HG03064 (cell line): ENCODE data around the gene CLIC6.
"Not testable (repeated sequence)": the region's sequence is repeated elsewhere in the genome, so short reads cannot be mapped to it uniquely, and the experiment has no call there.

ENCODE experiments used
- ATAC-seq: cut with Tn5 transposase; IDR thresholded peaks from one replicate; pipeline ENCODE4 v1.9.1; 2021; ENCODE audit warnings: low read depth; ENCODE audit not compliant: unreplicated experiment

The CLIC6 gene

DNA sequence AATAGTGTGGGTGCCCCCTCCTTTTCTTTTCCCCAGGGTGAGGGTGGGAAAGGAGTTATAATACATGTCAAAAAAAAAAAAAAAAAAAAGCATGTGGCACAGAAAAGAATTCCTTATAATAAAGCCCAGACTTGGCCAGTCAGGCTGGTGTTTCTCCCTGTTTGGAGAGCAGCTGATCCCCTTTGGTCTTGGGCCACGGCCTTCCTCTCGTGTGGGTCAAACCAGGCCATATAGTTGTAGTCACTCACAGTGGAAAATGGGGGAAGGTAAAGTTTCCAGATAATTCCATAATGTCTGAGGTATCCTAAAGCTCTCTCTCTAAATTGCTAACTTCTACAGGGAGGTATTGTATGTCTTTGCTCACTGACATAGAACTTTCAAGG is 22.0 kb downstream of the CLIC6 start:
- no peak for ATAC-seq

GRCh38 chr21:34691390-34692032 is 22.7 kb downstream of the CLIC6 start:
- no peak for ATAC-seq

DNA sequence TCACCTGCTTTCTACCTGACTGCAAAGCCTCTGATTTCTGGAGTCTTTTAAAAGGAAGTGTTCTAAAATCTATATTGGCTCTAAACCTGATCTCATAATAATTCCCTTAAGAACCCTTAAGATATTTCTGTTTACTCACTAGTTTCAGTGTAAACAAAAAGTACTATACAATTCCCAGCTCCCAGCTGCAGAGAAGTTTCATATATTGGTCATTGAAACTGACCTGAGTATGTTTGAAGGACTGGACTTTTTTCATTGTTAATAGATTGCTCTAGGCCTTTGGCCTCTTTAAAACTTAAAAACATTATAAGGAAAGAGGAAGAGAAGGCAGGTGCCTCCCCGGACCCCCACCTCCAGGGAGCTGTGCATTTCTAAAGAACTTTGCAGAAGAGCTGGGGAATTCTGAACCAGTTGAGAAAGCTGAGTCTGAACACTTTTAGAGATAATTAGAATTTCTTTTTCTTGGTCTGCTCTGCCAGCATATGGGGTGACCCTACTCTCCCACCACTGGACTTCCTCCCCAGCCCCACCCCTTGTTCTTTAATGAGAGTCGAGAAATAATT is 23.7 kb downstream of the CLIC6 start:
- no peak for ATAC-seq

GRCh38 chr21:34693192-34693810 is 24.5 kb downstream of the CLIC6 start:
- ATAC-seq = no peak

DNA sequence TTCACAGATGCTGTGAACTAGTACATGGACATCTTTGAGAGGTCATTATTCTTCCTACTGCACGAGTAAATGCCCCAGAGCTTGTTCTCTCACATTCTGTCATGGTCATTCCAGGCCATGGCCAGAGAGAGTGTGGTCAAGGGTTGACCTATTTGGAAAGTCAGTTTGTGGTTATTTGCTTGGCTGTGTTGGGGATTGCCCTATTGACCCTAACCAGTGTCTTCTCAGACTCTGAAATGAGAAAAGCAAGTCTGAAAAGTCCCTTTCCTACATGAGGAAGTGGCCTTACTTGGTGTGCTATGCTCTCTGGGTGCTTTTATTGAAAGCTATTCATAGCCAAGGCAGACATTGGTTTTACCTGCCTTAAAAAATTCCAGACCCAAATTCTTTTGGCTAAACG is 26.6 kb downstream of the CLIC6 start:
- ATAC-seq = peak; percentile 73

DNA sequence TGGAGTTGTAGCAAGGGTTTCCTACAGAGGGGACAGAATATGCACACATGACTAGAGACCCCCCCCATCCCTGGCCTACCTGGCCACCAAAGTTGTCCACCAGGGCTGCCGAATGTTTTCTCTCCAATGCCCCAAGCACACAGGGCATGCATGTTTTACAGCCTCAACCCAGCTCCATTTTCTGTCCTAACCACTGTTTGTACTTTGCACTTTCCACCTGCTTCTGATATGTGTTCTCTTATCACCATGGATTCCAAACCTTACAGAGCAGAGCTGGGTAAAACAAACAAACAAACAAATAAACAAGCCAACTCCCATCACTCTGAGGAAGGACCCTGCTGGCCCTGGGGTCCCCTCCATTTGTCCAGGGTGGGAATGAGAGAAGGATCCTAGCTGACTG is 27.3 kb downstream of the CLIC6 start:
- no peak for ATAC-seq

- no peak for ATAC-seq
These were observed 29.0 kb downstream of the CLIC6 start for GRCh38 chr21:34697826-34698225.

GRCh38 chr21:34698270-34699015 is 29.6 kb downstream of the CLIC6 start:
- ATAC-seq = no peak

- no peak for ATAC-seq
These were observed 31.8 kb downstream of the CLIC6 start for GRCh38 chr21:34700605-34701004.

DNA sequence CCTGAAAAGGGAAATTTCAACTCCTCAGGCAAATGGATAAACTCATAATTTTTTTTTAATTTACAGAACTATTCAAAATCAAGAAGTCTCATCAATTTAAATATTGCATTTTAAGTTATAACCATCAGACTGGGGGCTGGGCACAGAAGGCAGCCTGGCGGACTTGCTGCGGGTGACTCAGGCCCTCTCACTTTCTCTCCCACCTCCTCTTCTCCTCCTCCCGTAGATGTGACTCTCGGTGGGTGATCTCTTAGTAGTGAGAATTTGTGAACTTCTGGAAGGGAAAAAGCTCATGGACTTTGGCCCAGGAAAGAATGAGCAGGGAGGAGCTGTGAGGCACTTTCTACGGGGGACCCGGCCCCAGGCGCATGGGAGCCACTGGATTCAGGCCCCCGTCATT is 32.9 kb downstream of the CLIC6 start:
- ATAC-seq = no peak

DNA sequence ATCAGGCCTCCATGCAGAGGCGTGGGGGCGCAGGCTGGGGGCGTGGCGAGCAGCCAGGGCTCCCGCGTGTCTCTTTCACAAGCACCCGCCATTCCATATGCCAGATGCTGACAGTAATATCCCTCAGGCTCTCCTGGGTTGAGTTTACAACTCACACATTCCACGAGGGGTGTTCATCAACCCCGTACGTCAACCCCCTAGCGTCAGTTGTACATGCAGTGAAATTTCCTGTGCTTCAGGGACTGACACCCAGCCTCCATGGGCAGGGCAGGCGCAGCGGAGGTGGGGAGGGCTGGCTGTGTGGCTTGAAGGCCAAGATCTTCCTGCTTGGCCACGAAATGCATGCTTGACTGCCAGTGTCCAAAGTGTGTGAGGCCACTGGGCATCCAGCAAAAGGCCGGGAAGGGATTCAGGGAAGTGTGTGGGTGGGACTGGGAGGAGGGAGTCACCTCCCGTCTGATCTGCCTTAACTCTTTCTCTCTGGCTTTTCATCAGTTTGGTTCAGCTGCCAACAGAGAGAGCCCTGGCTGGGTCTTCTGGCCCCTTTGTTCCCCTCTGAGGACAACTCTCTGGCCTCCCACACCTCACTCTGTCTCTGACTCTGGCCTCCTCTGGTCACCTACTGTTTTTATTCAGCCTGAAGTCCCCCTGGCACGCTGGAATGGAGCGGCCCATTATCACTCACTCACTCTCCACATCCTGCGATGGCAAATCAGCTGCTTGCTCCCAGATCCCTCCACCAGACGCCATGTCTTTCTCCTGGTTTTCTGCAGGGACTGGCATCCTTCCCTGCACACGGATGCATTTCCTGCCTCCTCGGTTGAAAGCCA is 33.8 kb downstream of the CLIC6 start:
- no peak for ATAC-seq

DNA sequence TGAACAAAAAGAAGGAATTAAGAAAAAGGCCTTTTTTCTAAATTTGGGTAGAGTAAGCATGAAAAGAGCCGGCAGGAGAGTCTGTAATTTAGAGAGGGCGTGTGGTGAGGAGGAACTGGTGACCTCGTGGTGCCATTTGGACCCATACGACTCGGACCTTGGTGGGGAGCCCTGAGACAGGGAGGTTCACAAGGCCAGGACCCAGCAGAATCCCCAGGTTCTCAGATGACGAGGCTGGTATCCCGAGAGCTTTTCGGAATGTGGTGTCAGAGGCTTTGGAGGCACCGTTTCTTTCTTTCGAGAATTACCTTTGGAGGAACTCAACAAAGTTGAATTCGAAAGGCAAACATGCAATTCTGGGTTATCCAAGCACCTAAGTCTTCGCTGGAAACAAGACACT is 34.8 kb downstream of the CLIC6 start:
- no peak for ATAC-seq

DNA sequence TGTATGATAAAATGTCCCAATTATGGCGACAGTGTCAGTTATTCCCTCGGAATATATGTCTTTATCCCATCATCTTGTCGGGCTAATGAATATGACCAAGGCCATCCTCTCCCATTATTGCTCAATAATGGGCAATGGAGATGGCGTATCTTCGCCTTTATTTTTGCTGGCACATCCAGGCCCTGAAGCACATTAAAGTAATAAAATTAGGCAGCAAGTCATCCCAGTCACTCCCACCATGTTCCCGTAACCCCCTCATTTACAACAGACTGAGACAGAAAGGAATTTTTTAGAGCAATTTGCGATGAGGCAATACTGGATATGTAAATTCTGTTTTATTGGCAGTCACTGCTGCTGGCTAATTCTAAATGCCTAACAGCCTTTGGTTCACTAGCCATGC is 35.3 kb downstream of the CLIC6 start:
- ATAC-seq = no peak

GRCh38 chr21:34705011-34705410 is 36.2 kb downstream of the CLIC6 start:
- ATAC-seq = no peak

GRCh38 chr21:34706337-34706736 is 37.5 kb downstream of the CLIC6 start:
- ATAC-seq = no peak

DNA sequence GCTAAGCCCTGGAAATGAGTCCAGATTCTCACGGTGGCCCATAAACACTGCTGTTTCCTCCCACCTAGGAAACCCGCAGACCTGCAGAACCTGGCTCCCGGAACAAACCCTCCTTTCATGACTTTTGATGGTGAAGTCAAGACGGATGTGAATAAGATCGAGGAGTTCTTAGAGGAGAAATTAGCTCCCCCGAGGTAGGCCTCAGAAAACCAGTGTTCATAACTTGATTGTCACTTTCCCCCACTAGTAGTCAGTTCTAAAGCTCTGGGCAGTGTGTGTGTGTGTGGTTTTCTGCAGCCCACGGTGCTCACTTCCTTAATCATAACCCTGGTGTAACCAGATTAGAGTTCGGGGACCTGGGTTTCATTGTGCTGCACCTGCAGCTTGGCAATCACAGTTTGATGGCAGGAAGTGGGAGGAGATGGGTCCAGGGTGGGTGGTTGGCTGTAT is 39.1 kb downstream of the CLIC6 start:
- peak; percentile 87 for ATAC-seq

GRCh38 chr21:34713621-34714020 is 44.8 kb downstream of the CLIC6 start:
- no peak for ATAC-seq

DNA sequence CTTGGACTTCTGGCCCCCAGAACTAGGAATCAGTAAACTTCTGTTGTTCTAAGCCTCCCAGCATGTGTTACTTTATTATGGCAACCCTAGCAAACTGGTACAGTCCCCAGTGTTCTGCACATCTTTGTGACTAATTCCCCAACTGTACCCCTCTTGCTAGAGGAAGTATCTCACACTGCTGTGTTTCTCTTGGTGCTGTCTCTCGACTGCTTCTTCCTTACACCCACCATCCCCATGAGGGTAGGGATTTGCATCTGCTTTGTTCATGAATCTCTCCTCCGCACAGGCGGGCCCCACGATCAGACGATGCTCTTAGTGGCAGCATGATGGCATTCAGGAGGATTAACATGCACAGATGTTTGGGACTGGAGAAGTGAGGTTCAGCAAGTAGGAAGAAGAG is 46.7 kb downstream of the CLIC6 start:
- no peak for ATAC-seq

DNA sequence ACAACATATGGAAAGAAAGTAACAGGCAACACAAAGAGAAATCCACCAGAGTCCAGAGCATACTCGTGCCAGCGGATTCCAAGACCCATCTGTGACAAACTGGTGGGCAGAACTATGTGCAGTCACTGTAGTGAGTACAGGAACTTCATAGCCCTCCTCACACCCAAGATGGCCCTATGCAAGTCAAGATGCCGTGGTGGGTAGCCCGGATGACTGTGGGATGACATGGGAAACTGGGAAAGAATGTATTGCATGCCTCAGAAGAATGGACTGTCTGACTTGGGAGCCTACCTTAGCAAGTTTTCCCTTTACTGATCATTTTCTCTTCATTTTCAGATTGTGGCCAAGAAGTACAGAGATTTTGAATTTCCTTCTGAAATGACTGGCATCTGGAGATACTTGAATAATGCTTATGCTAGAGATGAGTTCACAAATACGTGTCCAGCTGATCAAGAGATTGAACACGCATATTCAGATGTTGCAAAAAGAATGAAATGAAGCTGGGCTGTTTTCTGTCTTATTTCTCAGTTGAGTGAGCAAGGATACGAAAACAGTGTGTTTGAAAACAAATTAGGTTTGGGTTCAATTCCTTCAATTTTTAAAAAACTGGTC is 47.3 kb downstream of the CLIC6 start:
- no peak for ATAC-seq

GRCh38 chr21:34718529-34718928 is 49.7 kb downstream of the CLIC6 start:
- ATAC-seq = not testable (repeated sequence)
